GM12874 (cell line): Measurements from ENCODE around the gene NETO2.

Experiments
- CTCF ChIP-seq: IDR thresholded peaks from 2 replicates; pipeline ENCODE4 v1.5.1; 2011; ENCODE audit warnings: low read depth, mild to moderate bottlenecking, control low read depth, low read length, moderate library complexity; ENCODE audit not compliant: insufficient read depth

NETO2 gene

GRCh38 chr16:47127541-47127940 is 16.2 kb downstream of the NETO2 start:
- no peak for TF ChIP-seq CTCF

- TF ChIP-seq CTCF = no peak
These were observed 18.0 kb downstream of the NETO2 start for GRCh38 chr16:47125757-47126156.

GRCh38 chr16:47113130-47113529 is 30.6 kb downstream of the NETO2 start:
- TF ChIP-seq CTCF = no peak

GRCh38 chr16:47110939-47111338 is 32.8 kb downstream of the NETO2 start:
- 0 out of 2 replicates have a peak, but pooled peaks have one; percentile 8 for TF ChIP-seq CTCF

GRCh38 chr16:47109361-47109760 is 34.4 kb downstream of the NETO2 start:
- TF ChIP-seq CTCF = no peak

- no peak for TF ChIP-seq CTCF
These were observed 47.4 kb downstream of the NETO2 start for GRCh38 chr16:47096297-47096696.

- TF ChIP-seq CTCF = no peak
These were observed 59.5 kb downstream of the NETO2 start for GRCh38 chr16:47084198-47084597.
